ENCODE data around the gene SPATA9. TPM values are rescaled to one million over a fixed set of nuclear protein-coding genes. Genes with fewer than 3 reads are reported as not detected.

Gene SPATA9
- polyA plus RNA-seq, 1 of the 3 experiments (the other 2 are of a cell fraction), result 0.07 TPM

DNA sequence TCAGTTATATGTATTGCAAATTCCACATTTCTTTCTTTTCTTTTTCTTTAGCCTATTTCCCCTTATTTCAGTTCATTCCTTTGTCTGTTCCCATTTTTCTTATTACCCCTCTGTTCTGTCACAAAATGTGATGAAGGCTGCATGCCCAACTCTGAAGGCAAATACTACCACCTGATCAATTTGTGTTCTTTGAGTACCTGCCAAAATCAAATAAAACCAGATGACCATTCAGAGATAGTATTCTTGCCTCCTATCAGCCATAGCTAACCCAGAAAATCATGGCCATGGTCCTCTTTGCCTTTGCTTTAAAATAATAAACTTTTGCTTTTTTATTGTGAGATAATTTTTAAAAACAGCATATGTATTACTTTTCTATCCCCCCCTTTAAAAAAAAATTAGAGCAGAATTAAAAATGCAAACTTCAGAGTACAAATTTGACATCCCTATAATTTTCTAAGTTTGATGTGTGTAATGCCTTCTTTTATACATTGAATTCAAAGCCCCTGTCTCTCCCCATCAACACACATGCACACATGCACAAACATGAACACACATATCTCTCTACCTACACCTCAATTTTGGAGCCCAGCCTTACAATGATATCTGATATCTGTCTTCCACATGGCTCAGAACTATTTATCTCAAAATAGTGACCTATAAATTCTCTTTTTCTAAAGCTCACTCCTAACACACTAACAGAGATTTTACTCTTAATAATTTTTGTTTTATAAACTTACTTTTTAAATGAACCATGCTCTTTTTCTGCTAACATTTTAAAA lies 32.8 kb downstream of the SPATA9 start (continued):
- TF ChIP-seq, protein P1, sequence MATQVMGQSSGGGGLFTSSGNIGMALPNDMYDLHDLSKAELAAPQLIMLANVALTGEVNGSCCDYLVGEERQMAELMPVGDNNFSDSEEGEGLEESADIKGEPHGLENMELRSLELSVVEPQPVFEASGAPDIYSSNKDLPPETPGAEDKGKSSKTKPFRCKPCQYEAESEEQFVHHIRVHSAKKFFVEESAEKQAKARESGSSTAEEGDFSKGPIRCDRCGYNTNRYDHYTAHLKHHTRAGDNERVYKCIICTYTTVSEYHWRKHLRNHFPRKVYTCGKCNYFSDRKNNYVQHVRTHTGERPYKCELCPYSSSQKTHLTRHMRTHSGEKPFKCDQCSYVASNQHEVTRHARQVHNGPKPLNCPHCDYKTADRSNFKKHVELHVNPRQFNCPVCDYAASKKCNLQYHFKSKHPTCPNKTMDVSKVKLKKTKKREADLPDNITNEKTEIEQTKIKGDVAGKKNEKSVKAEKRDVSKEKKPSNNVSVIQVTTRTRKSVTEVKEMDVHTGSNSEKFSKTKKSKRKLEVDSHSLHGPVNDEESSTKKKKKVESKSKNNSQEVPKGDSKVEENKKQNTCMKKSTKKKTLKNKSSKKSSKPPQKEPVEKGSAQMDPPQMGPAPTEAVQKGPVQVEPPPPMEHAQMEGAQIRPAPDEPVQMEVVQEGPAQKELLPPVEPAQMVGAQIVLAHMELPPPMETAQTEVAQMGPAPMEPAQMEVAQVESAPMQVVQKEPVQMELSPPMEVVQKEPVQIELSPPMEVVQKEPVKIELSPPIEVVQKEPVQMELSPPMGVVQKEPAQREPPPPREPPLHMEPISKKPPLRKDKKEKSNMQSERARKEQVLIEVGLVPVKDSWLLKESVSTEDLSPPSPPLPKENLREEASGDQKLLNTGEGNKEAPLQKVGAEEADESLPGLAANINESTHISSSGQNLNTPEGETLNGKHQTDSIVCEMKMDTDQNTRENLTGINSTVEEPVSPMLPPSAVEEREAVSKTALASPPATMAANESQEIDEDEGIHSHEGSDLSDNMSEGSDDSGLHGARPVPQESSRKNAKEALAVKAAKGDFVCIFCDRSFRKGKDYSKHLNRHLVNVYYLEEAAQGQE (IDR thresholded peaks at IDR 0.05; ENCODE audit: low read depth, low read length), result no peak
- TF ChIP-seq EZH2phosphoT487 (IDR thresholded peaks at IDR 0.05; ENCODE audit: borderline replicate concordance, low read depth) (no peak), FOSL2 (IDR thresholded peaks at IDR 0.05; ENCODE audit: borderline replicate concordance, low read depth) (no peak), MXI1 (IDR thresholded peaks at IDR 0.05; ENCODE audit: low read depth, low read length) (no peak), FOXM1 (IDR thresholded peaks at IDR 0.05; ENCODE audit: low read depth) (no peak), RFX5 (IDR thresholded peaks at IDR 0.05; ENCODE audit: low read length) (no peak), SIN3A (IDR thresholded peaks at IDR 0.05; ENCODE audit: borderline replicate concordance, low read depth, low read length) (no peak), RCOR1 (IDR thresholded peaks at IDR 0.05; ENCODE audit: low read length) (no peak), FOXJ3 (CRISPR knock-in tag; IDR thresholded peaks at IDR 0.05) (no peak)

DNA sequence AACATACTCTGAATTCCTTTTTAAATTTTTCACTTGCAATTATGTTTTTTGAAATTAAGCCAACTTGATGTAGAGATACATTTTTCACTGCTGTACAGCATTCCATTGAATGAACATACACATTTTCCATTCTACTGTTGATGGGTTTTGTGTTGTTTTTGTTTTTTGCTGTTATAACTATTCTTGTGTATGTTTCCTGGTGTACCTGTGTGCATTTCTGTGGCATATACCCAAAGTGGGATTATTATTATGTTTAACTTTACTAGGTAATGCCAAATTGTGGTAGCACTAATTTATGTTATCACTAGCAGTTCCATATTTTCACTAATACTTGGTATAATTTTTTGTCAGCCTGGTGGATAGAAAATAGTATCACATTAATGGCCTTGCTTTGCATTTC lies 33.5 kb downstream of the SPATA9 start:
- no peaks in the 10 kb centered on the region for H3K79me2 ChIP-seq (ENCODE audit: insufficient read depth)
- no peak overlapping the region for H2AFZ ChIP-seq (ENCODE audit: low read depth)
- no peaks in the 10 kb centered on the region for H3K9me3 ChIP-seq
- POLR2A ChIA-PET, result no interaction called here
- peaks cover 0 to 6% of the 10 kb centered on the region in 2 experiments; a peak in 2 of 4 replicates for H3K4me1 ChIP-seq (ENCODE audit: control insufficient read depth in 1 of 2, insufficient read depth in 2 of 2, low read depth in 1 of 2, low read length in 1 of 2)
- no peak overlapping the region for H3K9ac ChIP-seq
- no peak for DNase-seq
- CTCF ChIA-PET, result interaction anchor here (1.7 kb wide), 1 partner anchor 15 kb away, joined by 7 read pairs; no protein-coding TSS in a partner anchor
- peaks cover 13% of the 10 kb centered on the region for H3F3A ChIP-seq (replicated peaks; ENCODE audit: insufficient read depth)
- H3K9me2 ChIP-seq, result no peaks in the 10 kb centered on the region
- TF ChIP-seq, protein P2, sequence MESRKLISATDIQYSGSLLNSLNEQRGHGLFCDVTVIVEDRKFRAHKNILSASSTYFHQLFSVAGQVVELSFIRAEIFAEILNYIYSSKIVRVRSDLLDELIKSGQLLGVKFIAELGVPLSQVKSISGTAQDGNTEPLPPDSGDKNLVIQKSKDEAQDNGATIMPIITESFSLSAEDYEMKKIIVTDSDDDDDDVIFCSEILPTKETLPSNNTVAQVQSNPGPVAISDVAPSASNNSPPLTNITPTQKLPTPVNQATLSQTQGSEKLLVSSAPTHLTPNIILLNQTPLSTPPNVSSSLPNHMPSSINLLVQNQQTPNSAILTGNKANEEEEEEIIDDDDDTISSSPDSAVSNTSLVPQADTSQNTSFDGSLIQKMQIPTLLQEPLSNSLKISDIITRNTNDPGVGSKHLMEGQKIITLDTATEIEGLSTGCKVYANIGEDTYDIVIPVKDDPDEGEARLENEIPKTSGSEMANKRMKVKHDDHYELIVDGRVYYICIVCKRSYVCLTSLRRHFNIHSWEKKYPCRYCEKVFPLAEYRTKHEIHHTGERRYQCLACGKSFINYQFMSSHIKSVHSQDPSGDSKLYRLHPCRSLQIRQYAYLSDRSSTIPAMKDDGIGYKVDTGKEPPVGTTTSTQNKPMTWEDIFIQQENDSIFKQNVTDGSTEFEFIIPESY (IDR thresholded peaks at IDR 0.05; ENCODE audit: borderline replicate concordance, low read depth), result no peak
- TF ChIP-seq POLR2AphosphoS5 (IDR thresholded peaks at IDR 0.05; ENCODE audit: low read depth, low read length) (no peak), FOSL2 (IDR thresholded peaks at IDR 0.05; ENCODE audit: borderline replicate concordance, low read depth) (no peak), SMC3 (IDR thresholded peaks at IDR 0.05; ENCODE audit: low read depth, low read length) (no peak), TEAD4 (IDR thresholded peaks at IDR 0.05; ENCODE audit: borderline replicate concordance, insufficient read depth) (no peak), MEF2A (IDR thresholded peaks at IDR 0.05; ENCODE audit: borderline replicate concordance, low read depth) (no peak), NRF1 (IDR thresholded peaks at IDR 0.05; ENCODE audit: low read depth, low read length) (no peak), EP300 (IDR thresholded peaks at IDR 0.05; ENCODE audit: borderline replicate concordance in 1 of 2, low read depth in 1 of 2, low read length in 1 of 2) (no peak), GABPA (IDR thresholded peaks at IDR 0.05; ENCODE audit: low read depth) (no peak), RAD21 (IDR thresholded peaks at IDR 0.05; ENCODE audit: low read length) (no peak), EZH2phosphoT487 (IDR thresholded peaks at IDR 0.05; ENCODE audit: borderline replicate concordance, low read depth) (no peak), YY1 (IDR thresholded peaks at IDR 0.05; ENCODE audit: low read depth) (no peak), ELF1 (IDR thresholded peaks at IDR 0.05) (no peak)
- TF ChIP-seq, protein P3, sequence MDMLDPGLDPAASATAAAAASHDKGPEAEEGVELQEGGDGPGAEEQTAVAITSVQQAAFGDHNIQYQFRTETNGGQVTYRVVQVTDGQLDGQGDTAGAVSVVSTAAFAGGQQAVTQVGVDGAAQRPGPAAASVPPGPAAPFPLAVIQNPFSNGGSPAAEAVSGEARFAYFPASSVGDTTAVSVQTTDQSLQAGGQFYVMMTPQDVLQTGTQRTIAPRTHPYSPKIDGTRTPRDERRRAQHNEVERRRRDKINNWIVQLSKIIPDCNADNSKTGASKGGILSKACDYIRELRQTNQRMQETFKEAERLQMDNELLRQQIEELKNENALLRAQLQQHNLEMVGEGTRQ (IDR thresholded peaks at IDR 0.05; ENCODE audit: borderline replicate concordance, low read depth, low read length), result no peak
- TF ChIP-seq, protein P4, sequence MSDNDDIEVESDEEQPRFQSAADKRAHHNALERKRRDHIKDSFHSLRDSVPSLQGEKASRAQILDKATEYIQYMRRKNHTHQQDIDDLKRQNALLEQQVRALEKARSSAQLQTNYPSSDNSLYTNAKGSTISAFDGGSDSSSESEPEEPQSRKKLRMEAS (IDR thresholded peaks at IDR 0.05; ENCODE audit: low read depth), result no peak
- no peaks in the 10 kb centered on the region for H3K27me3 ChIP-seq (ENCODE audit: insufficient read depth)
- H3K4me2 ChIP-seq, result no peak overlapping the region
- H3K36me3 ChIP-seq (replicated peaks in 1 of 2; ENCODE audit: control insufficient read depth in 1 of 2, insufficient read depth in 2 of 2, low read length in 1 of 2), result no peaks in the 10 kb centered on the region
- no peak overlapping the region for H3K4me3 ChIP-seq (ENCODE audit: low read depth in 2 of 2, low read length in 1 of 2)
- H4K20me1 ChIP-seq (ENCODE audit: insufficient read depth), result no peaks in the 10 kb centered on the region
- no peak overlapping the region for H3K27ac ChIP-seq (ENCODE audit: low read depth in 2 of 2, low read length in 1 of 2)
